ENCODE results near the gene SLC17A9. TPM values are rescaled to one million over a fixed set of nuclear protein-coding genes. Genes with fewer than 3 reads are reported as not detected.

SLC17A9 gene
- total RNA-seq, 3 donors from 2014 or later: 2.2 to 4.9 (median 2.7) TPM

- H3K9me3 ChIP-seq: no peaks in the 10 kb centered on the region
- TF ChIP-seq POLR2A (IDR thresholded peaks at IDR 0.05) (no peak), CTCF (IDR thresholded peaks at IDR 0.05) (no peak), POLR2AphosphoS5 (IDR thresholded peaks at IDR 0.05) (no peak)
- intact Hi-C loops (cut with DNase I; ENCODE audit: low total_unique reads): no loop called here
Measured at GRCh38 chr20:62951143-62951895, 1.2 kb upstream of the SLC17A9 start.

GRCh38 chr20:62951896-62952372 is 575 bp upstream of the SLC17A9 start:
- TF ChIP-seq POLR2A (IDR thresholded peaks at IDR 0.05) (no peak), POLR2AphosphoS5 (IDR thresholded peaks at IDR 0.05) (no peak), CTCF (IDR thresholded peaks at IDR 0.05) (no peak)
- Histone ChIP-seq H3K27ac (peak overlapping the region; percentile 79 to 94), H3K36me3 (no peaks in the 10 kb centered on the region), H3K27me3 (no peaks in the 10 kb centered on the region), H3K4me3 (peak overlapping the region; percentile 33 to 70 (median 40)), H3K9me3 (no peaks in the 10 kb centered on the region), H3K4me1 (peaks cover 0 to 12% of the 10 kb centered on the region in 2 donors)
- intact Hi-C loops (cut with DNase I; ENCODE audit: low total_unique reads): no loop called here
- DNase-seq (ENCODE audit: low spot score in 2 of 2): no peak

More at GRCh38 chr20:62951143-62951895, 1.2 kb upstream of the SLC17A9 start:
- Histone ChIP-seq H3K4me1 (peaks cover 0 to 12% of the 10 kb centered on the region in 2 donors), H3K36me3 (no peaks in the 10 kb centered on the region), H3K27ac (peak overlapping the region in 1 of 2 donors; percentile 94), H3K4me3 (no peak overlapping the region), H3K27me3 (no peaks in the 10 kb centered on the region)
- no peak for DNase-seq (ENCODE audit: low spot score in 2 of 2)

- Histone ChIP-seq H3K4me3 (peak overlapping the region; percentile 33 to 70 (median 40)), H3K27me3 (no peaks in the 10 kb centered on the region), H3K9me3 (no peaks in the 10 kb centered on the region), H3K27ac (peak overlapping the region; percentile 79 to 94), H3K36me3 (no peaks in the 10 kb centered on the region), H3K4me1 (peaks cover 0 to 12% of the 10 kb centered on the region in 2 donors)
- TF ChIP-seq POLR2AphosphoS5 (IDR thresholded peaks at IDR 0.05): no peak
- no peak for TF ChIP-seq POLR2A (IDR thresholded peaks at IDR 0.05)
- intact Hi-C loops (cut with DNase I; ENCODE audit: low total_unique reads): no loop called here
- no peak for DNase-seq (ENCODE audit: low spot score in 2 of 2)
Measured at GRCh38 chr20:62952968-62953838, 694 bp downstream of the SLC17A9 start.

GRCh38 chr20:62953839-62954703 is 1.6 kb downstream of the SLC17A9 start:
- TF ChIP-seq POLR2AphosphoS5 (IDR thresholded peaks at IDR 0.05) (no peak), CTCF (IDR thresholded peaks at IDR 0.05) (no peak), POLR2A (IDR thresholded peaks at IDR 0.05) (no peak)
- peak in 1 of 2 donors; percentile 53 for DNase-seq (ENCODE audit: low spot score in 2 of 2)
- no peaks in the 10 kb centered on the region for H3K9me3 ChIP-seq
- H3K4me3 ChIP-seq: peak overlapping the region; percentile 23 to 70 (median 40)
- no peaks in the 10 kb centered on the region for H3K36me3 ChIP-seq
- peak overlapping the region; percentile 79 to 94 for H3K27ac ChIP-seq
- H3K27me3 ChIP-seq: no peaks in the 10 kb centered on the region
- intact Hi-C loops (cut with DNase I; ENCODE audit: low total_unique reads): no loop called here
- peaks cover 0 to 12% of the 10 kb centered on the region in 2 donors for H3K4me1 ChIP-seq
